SU-DHL-6 (cell line): ENCODE results near the gene EPAS1.

Source experiments
- H2AFZ ChIP-seq: fragments of 200-600 bp; sonication (generic); 2 replicates; pipeline ENCODE4 v1.6.1; 2014; ENCODE audit warnings: low read depth, mild to moderate bottlenecking, moderate library complexity, mixed read lengths, antibody characterized with exemption, low read length; ENCODE audit not compliant: severe bottlenecking
- H3F3A ChIP-seq: fragments of 200-600 bp; shearing (Covaris generic); 2 replicates; pipeline ENCODE4 v1.6.0; 2016; ENCODE audit warnings: antibody characterized with exemption, mild to moderate bottlenecking; ENCODE audit not compliant: insufficient read depth
- H3K27ac ChIP-seq: fragments of 200-600 bp; sonication (generic); 2 replicates; pipeline ENCODE4 v1.5.1; 2016; ENCODE audit warnings: low read depth, mild to moderate bottlenecking, low read length, moderate library complexity, mixed read lengths
- H3K27me3 ChIP-seq: fragments of 200-600 bp; sonication (generic), shearing (Covaris generic); 2 replicates; pipeline ENCODE4 v1.6.0; 2014; ENCODE audit warnings: mild to moderate bottlenecking, low read length
- H3K36me3 ChIP-seq: fragments of 200-600 bp; sonication (generic); 2 replicates; pipeline ENCODE4 v1.6.1; 2014; ENCODE audit warnings: mild to moderate bottlenecking, low read length, mixed read lengths
- H3K4me2 ChIP-seq: fragments of 300-600, 200-600 bp; shearing (Covaris generic), sonication (generic); 2 replicates; pipeline ENCODE4 v1.6.0; 2014; ENCODE audit warnings: low read length, low read depth, mild to moderate bottlenecking; ENCODE audit not compliant: poor library complexity, severe bottlenecking
- H3K4me3 ChIP-seq: fragments of 200-600 bp; sonication (generic); 2 replicates; pipeline ENCODE4 v1.5.1; 2014; ENCODE audit warnings: antibody characterized with exemption, low read length, mild to moderate bottlenecking, mixed read lengths; ENCODE audit not compliant: insufficient read depth, poor library complexity, severe bottlenecking
- H3K79me2 ChIP-seq: fragments of 200-600 bp; sonication (generic); 2 replicates; pipeline ENCODE4 v1.6.1; 2014; ENCODE audit warnings: mild to moderate bottlenecking, low read length, moderate library complexity; ENCODE audit not compliant: insufficient read depth
- H3K9ac ChIP-seq: fragments of 200-600 bp; sonication (generic); 2 replicates; pipeline ENCODE4 v1.7.0; 2014; ENCODE audit warnings: mild to moderate bottlenecking, low read length
- H3K9me2 ChIP-seq: fragments of 200-600 bp; sonication (generic); replicated peaks from 2 replicates; pipeline ENCODE4 v1.6.1; 2014; ENCODE audit warnings: low read length; ENCODE audit not compliant: insufficient read depth
- H3K9me3 ChIP-seq: fragments of 200-600 bp; sonication (generic); 2 replicates; pipeline ENCODE4 v1.6.1; 2014; ENCODE audit warnings: low read length, mixed read lengths; ENCODE audit not compliant: insufficient read depth
- H4K20me1 ChIP-seq: fragments of 200-600 bp; sonication (generic); 2 replicates; pipeline ENCODE4 v1.6.1; 2014; ENCODE audit warnings: low read depth, mild to moderate bottlenecking, antibody characterized with exemption, low read length, moderate library complexity, mixed read lengths
- EZH2phosphoT487 ChIP-seq: fragments of 200-600 bp; sonication (generic), shearing (Covaris generic); conservative IDR thresholded peaks from 2 replicates; pipeline ENCODE4 v1.6.1; 2018; ENCODE audit warnings: mild to moderate bottlenecking, antibody characterized with exemption, low read length, moderate library complexity, mixed read lengths
- TF ChIP-seq, protein P1 (sequence below): fragments of 200-600 bp; sonication (generic); IDR thresholded peaks from one replicate; pipeline ENCODE4 v1.5.1; 2017; ENCODE audit warnings: antibody characterized with exemption, mild to moderate bottlenecking, low read length, moderate library complexity; ENCODE audit not compliant: insufficient read depth, poor library complexity, severe bottlenecking

Gene EPAS1

GRCh38 chr2:46411985-46412384 lies 114.8 kb downstream of the EPAS1 start:
- Histone ChIP-seq H3K4me3 (no peak overlapping the region), H2AFZ (no peak overlapping the region), H3K27me3 (no peaks in the 10 kb centered on the region), H3K9me2 (no peaks in the 10 kb centered on the region), H3F3A (no peaks in the 10 kb centered on the region), H3K9ac (no peak overlapping the region), H3K79me2 (no peaks in the 10 kb centered on the region), H3K36me3 (no peaks in the 10 kb centered on the region), H4K20me1 (no peaks in the 10 kb centered on the region), H3K9me3 (no peaks in the 10 kb centered on the region), H3K4me2 (no peak overlapping the region), H3K27ac (no peak overlapping the region)
- no peak for TF ChIP-seq EZH2phosphoT487
- TF ChIP-seq, protein P1, sequence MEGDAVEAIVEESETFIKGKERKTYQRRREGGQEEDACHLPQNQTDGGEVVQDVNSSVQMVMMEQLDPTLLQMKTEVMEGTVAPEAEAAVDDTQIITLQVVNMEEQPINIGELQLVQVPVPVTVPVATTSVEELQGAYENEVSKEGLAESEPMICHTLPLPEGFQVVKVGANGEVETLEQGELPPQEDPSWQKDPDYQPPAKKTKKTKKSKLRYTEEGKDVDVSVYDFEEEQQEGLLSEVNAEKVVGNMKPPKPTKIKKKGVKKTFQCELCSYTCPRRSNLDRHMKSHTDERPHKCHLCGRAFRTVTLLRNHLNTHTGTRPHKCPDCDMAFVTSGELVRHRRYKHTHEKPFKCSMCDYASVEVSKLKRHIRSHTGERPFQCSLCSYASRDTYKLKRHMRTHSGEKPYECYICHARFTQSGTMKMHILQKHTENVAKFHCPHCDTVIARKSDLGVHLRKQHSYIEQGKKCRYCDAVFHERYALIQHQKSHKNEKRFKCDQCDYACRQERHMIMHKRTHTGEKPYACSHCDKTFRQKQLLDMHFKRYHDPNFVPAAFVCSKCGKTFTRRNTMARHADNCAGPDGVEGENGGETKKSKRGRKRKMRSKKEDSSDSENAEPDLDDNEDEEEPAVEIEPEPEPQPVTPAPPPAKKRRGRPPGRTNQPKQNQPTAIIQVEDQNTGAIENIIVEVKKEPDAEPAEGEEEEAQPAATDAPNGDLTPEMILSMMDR: no peak

- no peak overlapping the region for H3K4me3 ChIP-seq
- no peaks in the 10 kb centered on the region; the same call in 1 of the 2 replicates for H3K9me3 ChIP-seq
- H4K20me1 ChIP-seq: no peaks in the 10 kb centered on the region
- H3K9ac ChIP-seq: no peak overlapping the region
- no peak overlapping the region for H3K27ac ChIP-seq
- no peaks in the 10 kb centered on the region for H3F3A ChIP-seq
- no peaks in the 10 kb centered on the region for H3K36me3 ChIP-seq
- H3K9me2 ChIP-seq: no peaks in the 10 kb centered on the region
- no peaks in the 10 kb centered on the region for H3K27me3 ChIP-seq
- H3K4me2 ChIP-seq: no peak overlapping the region
- no peak overlapping the region for H2AFZ ChIP-seq
- TF ChIP-seq EZH2phosphoT487: no peak
- TF ChIP-seq, protein P1: no peak
- H3K79me2 ChIP-seq: no peaks in the 10 kb centered on the region
These were observed 115.9 kb downstream of the EPAS1 start for GRCh38 chr2:46413111-46413510.

- Histone ChIP-seq H3K4me2 (no peak overlapping the region), H3K36me3 (no peaks in the 10 kb centered on the region), H3K79me2 (no peaks in the 10 kb centered on the region), H4K20me1 (no peaks in the 10 kb centered on the region), H3K9ac (no peak overlapping the region), H3K4me3 (no peak overlapping the region), H3F3A (no peaks in the 10 kb centered on the region), H3K27me3 (no peaks in the 10 kb centered on the region), H3K9me2 (no peaks in the 10 kb centered on the region), H2AFZ (no peak overlapping the region), H3K9me3 (no peaks in the 10 kb centered on the region; the same call in 1 of the 2 replicates), H3K27ac (no peak overlapping the region)
- TF ChIP-seq, protein P1: no peak
- TF ChIP-seq EZH2phosphoT487: no peak
These were observed 116.4 kb downstream of the EPAS1 start for GRCh38 chr2:46413631-46414030.

DNA sequence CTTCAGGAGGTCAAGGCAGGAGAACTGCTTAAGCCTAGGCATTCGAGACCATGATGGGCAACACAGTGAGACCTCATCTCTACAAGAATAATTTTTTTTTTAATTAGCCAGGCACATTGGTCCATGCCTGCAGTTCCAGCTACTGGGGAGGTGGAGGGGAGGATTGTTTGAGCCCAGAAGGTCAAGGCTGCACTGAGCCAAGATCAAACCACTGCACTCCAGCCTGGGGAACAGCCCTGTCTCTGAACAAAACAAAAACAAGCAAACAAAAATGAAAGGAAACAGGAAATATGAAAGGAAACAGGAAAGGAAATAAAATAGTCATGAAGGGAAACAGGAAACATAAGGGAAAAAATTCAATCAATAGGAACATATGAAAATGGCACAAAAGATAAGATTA lies 117.5 kb downstream of the EPAS1 start:
- Histone ChIP-seq H3K36me3 (no peaks in the 10 kb centered on the region), H3K27ac (no peak overlapping the region)

More for the DNA sequence above, 117.5 kb downstream of the EPAS1 start:
- Histone ChIP-seq H3K9me2 (no peaks in the 10 kb centered on the region), H3K79me2 (no peaks in the 10 kb centered on the region), H3K9me3 (no peaks in the 10 kb centered on the region; the same call in 1 of the 2 replicates), H3K4me2 (no peak overlapping the region), H4K20me1 (no peaks in the 10 kb centered on the region), H3K4me3 (no peak overlapping the region), H2AFZ (no peak overlapping the region), H3F3A (no peaks in the 10 kb centered on the region), H3K9ac (no peak overlapping the region), H3K27me3 (no peaks in the 10 kb centered on the region)
- TF ChIP-seq EZH2phosphoT487: no peak
- TF ChIP-seq, protein P1: no peak
